Lung microvascular endothelial cell (primary cell): ENCODE results near the gene NHS. TPM values are rescaled to one million over a fixed set of nuclear protein-coding genes. Genes with fewer than 3 reads are reported as not detected.
"Not testable (repeated sequence)": the region's sequence is repeated elsewhere in the genome, so short reads cannot be mapped to it uniquely, and the experiment has no call there.

Source experiments
- DNase-seq, 2 donors: peaks; one replicate each; pipeline versions ENCODE4 v3.0.0 to v3.0.0-alpha.2; 2010; ENCODE audit warnings: low read depth in 2 of 2
- total RNA-seq: library from RNA; depleted of rRNA; stranded (reverse); fragments of >200 nt; gene quantifications from 2 replicates; pipeline ENCODE4 v1.2.1, GENCODE V29; 2014

Gene NHS
- total RNA-seq, 1 donor from 2014 or later = under 0.01 TPM

GRCh38 chrX:17496407-17496806 is 121.4 kb downstream of the NHS start:
- no peak for DNase-seq

GRCh38 chrX:17497193-17497592 is 122.2 kb downstream of the NHS start:
- DNase-seq = no peak

- no peak for DNase-seq
Measured at GRCh38 chrX:17499512-17499911, 124.5 kb downstream of the NHS start.

GRCh38 chrX:17500145-17500579 is 125.2 kb downstream of the NHS start:
- peak in 1 of 2 donors; percentile 22 for DNase-seq

GRCh38 chrX:17501746-17502145 is 126.7 kb downstream of the NHS start:
- no peak for DNase-seq

GRCh38 chrX:17506352-17506751 is 131.4 kb downstream of the NHS start:
- DNase-seq = not testable (repeated sequence)

GRCh38 chrX:17511556-17511955 is 136.6 kb downstream of the NHS start:
- no peak for DNase-seq

- DNase-seq = peak in 1 of 2 donors; percentile 3
Measured at GRCh38 chrX:17519358-17519757, 144.4 kb downstream of the NHS start.

GRCh38 chrX:17520016-17520615 is 145.1 kb downstream of the NHS start:
- DNase-seq = no peak

- peak in 1 of 2 donors; percentile 5 for DNase-seq
Measured at GRCh38 chrX:17521871-17522693, 147.1 kb downstream of the NHS start.

GRCh38 chrX:17525266-17525665 is 150.3 kb downstream of the NHS start:
- no peak for DNase-seq

- no peak for DNase-seq
Measured at GRCh38 chrX:17525762-17526555, 151.0 kb downstream of the NHS start.

- DNase-seq = no peak
Measured at GRCh38 chrX:17527135-17527701, 152.2 kb downstream of the NHS start.

- no peak for DNase-seq
Measured at GRCh38 chrX:17527922-17528321, 152.9 kb downstream of the NHS start.

GRCh38 chrX:17529151-17529745 is 154.2 kb downstream of the NHS start:
- DNase-seq = no peak

GRCh38 chrX:17531500-17531899 is 156.5 kb downstream of the NHS start:
- no peak for DNase-seq

- DNase-seq = peak; percentile 49 to 58
Measured at GRCh38 chrX:17535229-17535628, 160.2 kb downstream of the NHS start.

GRCh38 chrX:17537723-17538243 is 162.8 kb downstream of the NHS start:
- no peak for DNase-seq

- no peak for DNase-seq
Measured at GRCh38 chrX:17542123-17542522, 167.1 kb downstream of the NHS start.

- no peak for DNase-seq
Measured at GRCh38 chrX:17544821-17545220, 169.8 kb downstream of the NHS start.

GRCh38 chrX:17546356-17546755 is 171.4 kb downstream of the NHS start:
- no peak for DNase-seq
